ELF-1 (cell line): ENCODE measurements around the gene COPS4.
"Not testable (repeated sequence)": the region's sequence is repeated elsewhere in the genome, so short reads cannot be mapped to it uniquely, and the experiment has no call there.

ENCODE experiments used
- DNase-seq: peaks from one replicate; pipeline ENCODE4 v3.0.0-alpha.2; 2016; ENCODE audit warnings: low read depth, low spot score

COPS4 gene

GRCh38 chr4:83034630-83035494 is at the start of gene COPS4:
Gene COPS4 (plus strand): TSS chr4:83035183. CDS start chr4:83035225, 42 bp downstream.
- DNase-seq = peak; percentile 100

- DNase-seq = not testable (repeated sequence)
These were observed 47.5 kb upstream of the COPS4 start for GRCh38 chr4:82987519-82987918.

GRCh38 chr4:82988323-82988832 is 46.6 kb upstream of the COPS4 start:
- DNase-seq = no peak

GRCh38 chr4:82989575-82990429 is 45.2 kb upstream of the COPS4 start:
- DNase-seq = no peak

GRCh38 chr4:82994834-82995233 is 40.1 kb upstream of the COPS4 start:
- DNase-seq = no peak

- DNase-seq = no peak
These were observed 36.1 kb upstream of the COPS4 start for GRCh38 chr4:82998898-82999297.

- DNase-seq = no peak
These were observed 32.7 kb upstream of the COPS4 start for GRCh38 chr4:83002329-83002728.

- DNase-seq = not testable (repeated sequence)
These were observed 31.8 kb upstream of the COPS4 start for GRCh38 chr4:83003044-83003791.

- no peak for DNase-seq
These were observed 25.5 kb upstream of the COPS4 start for GRCh38 chr4:83009529-83009928.

GRCh38 chr4:83010111-83010521 is 24.9 kb upstream of the COPS4 start:
- DNase-seq = no peak

GRCh38 chr4:83010522-83011318 is 24.3 kb upstream of the COPS4 start, which contains the start of gene LIN54:
Gene LIN54 (minus strand): TSS chr4:83010823. CDS start chr4:82984844, 25,979 bp downstream.
- DNase-seq = peak; percentile 71

GRCh38 chr4:83011689-83012199 is 23.2 kb upstream of the COPS4 start:
- no peak for DNase-seq

GRCh38 chr4:83012200-83012686 is 22.7 kb upstream of the COPS4 start:
- DNase-seq = peak; percentile 63

GRCh38 chr4:83012687-83013419 is 22.1 kb upstream of the COPS4 start:
- peak; percentile 99 for DNase-seq

GRCh38 chr4:83013420-83013867 is 21.5 kb upstream of the COPS4 start:
- no peak for DNase-seq

- DNase-seq = no peak
These were observed 21.1 kb upstream of the COPS4 start for GRCh38 chr4:83013902-83014301.

GRCh38 chr4:83019794-83020494 is 15.0 kb upstream of the COPS4 start:
- no peak for DNase-seq

GRCh38 chr4:83022724-83023450 is 12.1 kb upstream of the COPS4 start:
- DNase-seq = no peak
